Neuronal stem cell (in vitro differentiated cells): ENCODE measurements around the gene SETDB1.

ENCODE experiments used
- DNase-seq: peaks from one replicate; pipeline ENCODE4 v3.0.0-alpha.2; 2013; ENCODE audit warnings: low spot score
- H2AFZ ChIP-seq: one replicate; pipeline ENCODE4 v1.6.1; 2013; ENCODE audit warnings: mild to moderate bottlenecking, low read length, inconsistent platforms
- H2AK5ac ChIP-seq: 2 replicates; pipeline ENCODE4 v1.6.1; 2013; ENCODE audit warnings: low read depth, mild to moderate bottlenecking, inconsistent platforms, low read length, moderate library complexity, mixed read lengths
- H2BK120ac ChIP-seq: 2 replicates; pipeline ENCODE4 v1.6.1; 2013; ENCODE audit warnings: low read depth, mild to moderate bottlenecking, inconsistent platforms, low read length, moderate library complexity, mixed read lengths
- H2BK12ac ChIP-seq: one replicate; pipeline ENCODE4 v1.6.1; 2013; ENCODE audit warnings: low read length, inconsistent platforms
- H2BK15ac ChIP-seq: 2 replicates; pipeline ENCODE4 v1.6.1; 2013; ENCODE audit warnings: mild to moderate bottlenecking, low read length, inconsistent platforms, mixed read lengths
- H2BK5ac ChIP-seq: one replicate; pipeline ENCODE4 v1.6.1; 2013; ENCODE audit warnings: inconsistent platforms, mild to moderate bottlenecking, low read length, moderate library complexity
- H3K14ac ChIP-seq: one replicate; pipeline ENCODE4 v1.6.1; 2013; ENCODE audit warnings: low read length, inconsistent platforms
- H3K18ac ChIP-seq: 2 replicates; pipeline ENCODE4 v1.6.1; 2013; ENCODE audit warnings: low read length, inconsistent platforms
- H3K23ac ChIP-seq: 2 replicates; pipeline ENCODE4 v1.6.1; 2013; ENCODE audit warnings: low read depth, mild to moderate bottlenecking, mixed read lengths, low read length, inconsistent platforms; ENCODE audit not compliant: poor library complexity
- H3K27ac ChIP-seq: replicated peaks from 3 replicates; pipeline ENCODE4 v1.5.1; 2013; ENCODE audit warnings: low read length, inconsistent platforms
- H3K27me3 ChIP-seq, 3 experiments: 2 replicates each; pipeline ENCODE4 v1.6.1; 2013; ENCODE audit warnings: low read length in 3 of 3, mild to moderate bottlenecking in 2 of 3, inconsistent platforms in 1 of 3, low read depth in 1 of 3, mixed read lengths in 1 of 3, moderate library complexity in 1 of 3; ENCODE audit not compliant: control insufficient read depth in 3 of 3, insufficient read depth in 3 of 3
- H3K36me3 ChIP-seq, 2 donors: replicated peaks in 1 of 2; 2 replicates each; pipeline ENCODE4 v1.6.1; 2013; ENCODE audit warnings: low read length in 2 of 2; ENCODE audit not compliant: control insufficient read depth in 2 of 2, insufficient read depth in 2 of 2
- H3K4ac ChIP-seq: 2 replicates; pipeline ENCODE4 v1.6.1; 2013; ENCODE audit warnings: inconsistent platforms, mild to moderate bottlenecking, low read length, moderate library complexity
- H3K4me1 ChIP-seq, 2 donors: 1 replicate in 1 of 2; 2 replicates in 1 of 2; pipeline ENCODE4 v1.6.1; 2013; ENCODE audit warnings: low read length in 2 of 2, low read depth in 1 of 2; ENCODE audit not compliant: control insufficient read depth in 2 of 2, insufficient read depth in 1 of 2
- H3K4me2 ChIP-seq: one replicate; pipeline ENCODE4 v1.6.1; 2013; ENCODE audit warnings: mild to moderate bottlenecking, low read length, inconsistent platforms; ENCODE audit not compliant: insufficient read depth, poor library complexity, severe bottlenecking
- H3K4me3 ChIP-seq, 2 donors: 2 replicates each; pipeline ENCODE4 v1.5.1; 2013; ENCODE audit warnings: low read length in 2 of 2, mild to moderate bottlenecking in 2 of 2, inconsistent platforms in 1 of 2, moderate library complexity in 1 of 2
- H3K79me1 ChIP-seq: one replicate; pipeline ENCODE4 v1.6.1; 2013; ENCODE audit warnings: low read depth, mild to moderate bottlenecking, inconsistent platforms, low read length, moderate library complexity
- H3K9ac ChIP-seq: one replicate; pipeline ENCODE4 v1.6.1; 2013; ENCODE audit warnings: mild to moderate bottlenecking, low read depth, low read length, inconsistent platforms; ENCODE audit not compliant: poor library complexity
- H3K9me3 ChIP-seq, 2 donors: replicated peaks in 1 of 2; 2 replicates each; pipeline versions ENCODE3 to v1.6.1; 2013; ENCODE audit warnings: low read length in 2 of 2, mild to moderate bottlenecking in 2 of 2, inconsistent platforms in 1 of 2, low read depth in 1 of 2, mixed read lengths in 1 of 2, moderate library complexity in 1 of 2; ENCODE audit not compliant: control insufficient read depth in 2 of 2, insufficient read depth in 1 of 2
- H4K8ac ChIP-seq: one replicate; pipeline ENCODE4 v1.6.1; 2013; ENCODE audit warnings: low read depth, mild to moderate bottlenecking, inconsistent platforms, low read length, moderate library complexity
- H4K91ac ChIP-seq: one replicate; pipeline ENCODE4 v1.6.1; 2013; ENCODE audit warnings: low read length, low read depth, mild to moderate bottlenecking, inconsistent platforms; ENCODE audit not compliant: poor library complexity
- WGBS, 2 donors: extraction: QIAGEN DNeasy Blood & Tissue Kit; methylation state at CpG; one replicate each; pipeline ENCODE4 v1.1.7; 2013; ENCODE audit warnings: missing lambda C conversion rate in 2 of 2, mixed read lengths in 1 of 2; ENCODE audit not compliant: insufficient read length in 2 of 2, insufficient replicate concordance in 1 of 2; ENCODE audit errors: extremely low coverage in 2 of 2; 5-methylcytosine and 5-hydroxymethylcytosine counted together

SETDB1 gene

DNA sequence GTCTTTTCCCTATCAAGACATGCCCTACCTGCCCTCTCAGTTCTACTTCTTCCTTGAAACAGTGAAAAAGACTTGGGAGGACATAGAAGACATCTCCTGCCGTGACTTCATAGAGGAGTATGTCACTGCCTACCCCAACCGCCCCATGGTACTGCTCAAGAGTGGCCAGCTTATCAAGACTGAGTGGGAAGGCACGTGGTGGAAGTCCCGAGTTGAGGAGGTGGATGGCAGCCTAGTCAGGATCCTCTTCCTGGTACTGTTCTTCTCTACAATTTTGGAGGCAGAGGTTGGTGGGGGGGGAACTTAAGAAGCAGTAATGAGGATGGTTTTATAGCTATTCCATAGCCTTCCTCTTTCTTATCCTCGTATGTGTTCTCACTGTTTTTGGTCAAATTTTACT, 18.7 kb downstream of the SETDB1 start:
- H3K4me1 ChIP-seq: no peaks in the 10 kb centered on the region
- H2BK12ac ChIP-seq: no peak overlapping the region
- H3K36me3 ChIP-seq: peaks cover 45 to 98% of the 10 kb centered on the region in 2 donors
- no peak overlapping the region for H3K4me2 ChIP-seq
- H2BK15ac ChIP-seq: no peak overlapping the region
- no peak overlapping the region for H2AFZ ChIP-seq
- no peak for DNase-seq
- H2BK120ac ChIP-seq: no peak overlapping the region
- H3K9ac ChIP-seq: no peak overlapping the region
- no peak overlapping the region for H2BK5ac ChIP-seq
- H4K91ac ChIP-seq: no peak overlapping the region
- H3K27me3 ChIP-seq: no peaks in the 10 kb centered on the region
- no peaks in the 10 kb centered on the region for H3K79me1 ChIP-seq
- no CpG with 5 or more reads among the region's 5 CpGs for WGBS, 2 donors
- no peak overlapping the region for H3K23ac ChIP-seq
- no peaks in the 10 kb centered on the region for H3K9me3 ChIP-seq
- no peak overlapping the region for H3K14ac ChIP-seq
- no peak overlapping the region for H2AK5ac ChIP-seq
- peak overlapping the region in 1 of 2 donors; percentile 20 for H3K4me3 ChIP-seq
- no peak overlapping the region for H3K18ac ChIP-seq
- H4K8ac ChIP-seq: no peak overlapping the region
- no peak overlapping the region for H3K4ac ChIP-seq
- H3K27ac ChIP-seq: no peak overlapping the region

- no peaks in the 10 kb centered on the region for H3K4me1 ChIP-seq
- H3K4me2 ChIP-seq: no peak overlapping the region
- no peak overlapping the region for H3K27ac ChIP-seq
- whole genome bisulfite sequencing, 2 donors: no CpG with 5 or more reads among the region's 3 CpGs
- no peak overlapping the region for H2BK12ac ChIP-seq
- no peak overlapping the region for H2BK5ac ChIP-seq
- no peak overlapping the region for H2AFZ ChIP-seq
- no peak overlapping the region for H2BK15ac ChIP-seq
- DNase-seq: no peak
- H2AK5ac ChIP-seq: no peak overlapping the region
- no peak overlapping the region for H3K4ac ChIP-seq
- H3K14ac ChIP-seq: no peak overlapping the region
- no peak overlapping the region for H4K91ac ChIP-seq
- no peak overlapping the region for H2BK120ac ChIP-seq
- H4K8ac ChIP-seq: no peak overlapping the region
- H3K23ac ChIP-seq: no peak overlapping the region
- H3K9ac ChIP-seq: no peak overlapping the region
- H3K27me3 ChIP-seq: no peaks in the 10 kb centered on the region
- no peaks in the 10 kb centered on the region for H3K79me1 ChIP-seq
- H3K9me3 ChIP-seq: no peaks in the 10 kb centered on the region
- peaks cover 27 to 95% of the 10 kb centered on the region in 2 donors for H3K36me3 ChIP-seq
- no peak overlapping the region for H3K18ac ChIP-seq
- no peak overlapping the region for H3K4me3 ChIP-seq
Observed at GRCh38 chr1:150954708-150955107, 28.5 kb downstream of the SETDB1 start.

DNA sequence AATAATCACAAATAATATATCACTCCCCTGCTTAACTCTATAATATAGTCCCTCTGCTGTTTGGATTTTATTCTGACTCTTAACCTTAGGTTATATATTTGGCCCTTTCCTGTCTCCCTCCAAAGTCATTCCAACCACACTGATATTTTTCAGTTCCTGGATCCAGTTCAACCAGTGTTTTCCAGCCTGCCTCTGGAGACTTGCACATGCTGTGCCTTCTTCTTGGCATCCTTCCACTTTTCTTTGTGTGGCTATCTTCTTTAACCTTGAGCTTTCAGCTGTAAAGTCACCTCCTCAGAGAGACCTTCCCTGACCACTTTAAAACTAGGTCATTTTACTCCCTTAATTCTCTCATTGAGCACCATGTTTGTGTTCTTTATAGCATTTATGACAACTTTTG, 29.1 kb downstream of the SETDB1 start:
- H2BK15ac ChIP-seq: no peak overlapping the region
- no peaks in the 10 kb centered on the region for H3K4me1 ChIP-seq
- H3K14ac ChIP-seq: no peak overlapping the region
- no peak overlapping the region for H3K18ac ChIP-seq
- no peaks in the 10 kb centered on the region for H3K79me1 ChIP-seq
- H2BK5ac ChIP-seq: no peak overlapping the region
- H3K4me3 ChIP-seq: no peak overlapping the region
- H3K9me3 ChIP-seq: no peaks in the 10 kb centered on the region
- H4K8ac ChIP-seq: no peak overlapping the region
- no peak for DNase-seq
- no peak overlapping the region for H3K9ac ChIP-seq
- no peaks in the 10 kb centered on the region for H3K27me3 ChIP-seq
- H3K23ac ChIP-seq: no peak overlapping the region
- H3K27ac ChIP-seq: no peak overlapping the region
- H3K4ac ChIP-seq: no peak overlapping the region
- no peak overlapping the region for H2AK5ac ChIP-seq
- peaks cover 25 to 96% of the 10 kb centered on the region in 2 donors for H3K36me3 ChIP-seq
- no peak overlapping the region for H2BK12ac ChIP-seq
- no peak overlapping the region for H2BK120ac ChIP-seq
- H4K91ac ChIP-seq: no peak overlapping the region
- no peak overlapping the region for H3K4me2 ChIP-seq
- H2AFZ ChIP-seq: no peak overlapping the region

DNA sequence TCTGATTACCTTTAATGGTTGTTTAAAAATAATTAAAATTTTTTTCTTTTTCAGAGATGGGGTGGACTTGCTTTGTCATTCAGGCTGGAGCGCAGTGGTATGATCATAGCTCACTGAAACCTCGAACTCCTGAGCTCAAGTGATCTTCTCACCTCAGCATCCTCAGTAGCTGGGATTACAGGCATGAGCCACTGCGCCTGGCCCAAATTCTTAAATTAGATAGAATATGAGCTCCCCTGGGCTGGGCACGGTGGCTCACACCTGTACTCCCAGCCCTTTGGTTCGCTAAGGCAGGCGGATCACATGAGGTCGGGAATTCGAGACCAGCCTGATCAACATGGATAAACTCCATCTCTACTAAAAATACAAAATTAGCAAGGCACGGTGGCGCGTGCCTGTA, 31.5 kb downstream of the SETDB1 start:
- no peaks in the 10 kb centered on the region for H3K27me3 ChIP-seq
- no peak overlapping the region for H2AK5ac ChIP-seq
- no peak overlapping the region for H3K4me2 ChIP-seq
- H3K9ac ChIP-seq: no peak overlapping the region
- no peak overlapping the region for H4K8ac ChIP-seq
- H3K27ac ChIP-seq: no peak overlapping the region
- H2BK5ac ChIP-seq: no peak overlapping the region
- no CpG with 5 or more reads among the region's 11 CpGs for WGBS, 2 donors
- DNase-seq: no peak
- H2BK12ac ChIP-seq: no peak overlapping the region
- no peak overlapping the region for H2BK15ac ChIP-seq
- H3K79me1 ChIP-seq: no peaks in the 10 kb centered on the region
- H4K91ac ChIP-seq: no peak overlapping the region
- H3K4me3 ChIP-seq: no peak overlapping the region
- H2AFZ ChIP-seq: no peak overlapping the region
- H3K23ac ChIP-seq: no peak overlapping the region
- H3K9me3 ChIP-seq: no peaks in the 10 kb centered on the region
- H3K4ac ChIP-seq: no peak overlapping the region
- no peak overlapping the region for H2BK120ac ChIP-seq
- no peak overlapping the region for H3K18ac ChIP-seq
- peaks cover 29 to 97% of the 10 kb centered on the region in 2 donors for H3K36me3 ChIP-seq
- no peak overlapping the region for H3K14ac ChIP-seq
- H3K4me1 ChIP-seq: no peaks in the 10 kb centered on the region
